Measurements from ENCODE around the gene FAM76B. TPM values are rescaled to one million over a fixed set of nuclear protein-coding genes. Genes with fewer than 3 reads are reported as not detected.

Gene FAM76B
- total and polyA plus RNA-seq, 2 of the 13 experiments (the other 11 are each of a cell fraction or from before 2014, with no cell fraction given): 20.2 to 24.2 TPM

GRCh38 chr11:95788921-95789505 is 569 bp downstream of the FAM76B start (continued):
- no peak for TF ChIP-seq ZNF781 (CRISPR knock-in tag; IDR thresholded peaks at IDR 0.05; ENCODE audit: borderline replicate concordance, not compliant biosample characterization)
- TF ChIP-seq BORCS8-MEF2B (CRISPR knock-in tag; IDR thresholded peaks at IDR 0.05): no peak
- peak; percentile 16; the same call in 1 of the 2 replicates for TF ChIP-seq RXRA (CRISPR knock-in tag; IDR thresholded peaks at IDR 0.05)
- TF ChIP-seq NONO (IDR thresholded peaks at IDR 0.05): no peak
- TF ChIP-seq NONO (CRISPR knock-in tag; conservative IDR thresholded peaks at IDR 0.05): no peak
- TF ChIP-seq HDAC1 (CRISPR knock-in tag; IDR thresholded peaks at IDR 0.05): no peak
- TF ChIP-seq ISX (CRISPR knock-in tag; conservative IDR thresholded peaks at IDR 0.05): no peak
- TF ChIP-seq MYC (CRISPR knock-in tag; IDR thresholded peaks at IDR 0.05; ENCODE audit: borderline replicate concordance): no peak
- TF ChIP-seq, protein P1, sequence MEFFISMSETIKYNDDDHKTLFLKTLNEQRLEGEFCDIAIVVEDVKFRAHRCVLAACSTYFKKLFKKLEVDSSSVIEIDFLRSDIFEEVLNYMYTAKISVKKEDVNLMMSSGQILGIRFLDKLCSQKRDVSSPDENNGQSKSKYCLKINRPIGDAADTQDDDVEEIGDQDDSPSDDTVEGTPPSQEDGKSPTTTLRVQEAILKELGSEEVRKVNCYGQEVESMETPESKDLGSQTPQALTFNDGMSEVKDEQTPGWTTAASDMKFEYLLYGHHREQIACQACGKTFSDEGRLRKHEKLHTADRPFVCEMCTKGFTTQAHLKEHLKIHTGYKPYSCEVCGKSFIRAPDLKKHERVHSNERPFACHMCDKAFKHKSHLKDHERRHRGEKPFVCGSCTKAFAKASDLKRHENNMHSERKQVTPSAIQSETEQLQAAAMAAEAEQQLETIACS (CRISPR knock-in tag; IDR thresholded peaks at IDR 0.05): no peak
- no peak for TF ChIP-seq SALL2 (CRISPR knock-in tag; IDR thresholded peaks at IDR 0.05)
- TF ChIP-seq, protein P2, sequence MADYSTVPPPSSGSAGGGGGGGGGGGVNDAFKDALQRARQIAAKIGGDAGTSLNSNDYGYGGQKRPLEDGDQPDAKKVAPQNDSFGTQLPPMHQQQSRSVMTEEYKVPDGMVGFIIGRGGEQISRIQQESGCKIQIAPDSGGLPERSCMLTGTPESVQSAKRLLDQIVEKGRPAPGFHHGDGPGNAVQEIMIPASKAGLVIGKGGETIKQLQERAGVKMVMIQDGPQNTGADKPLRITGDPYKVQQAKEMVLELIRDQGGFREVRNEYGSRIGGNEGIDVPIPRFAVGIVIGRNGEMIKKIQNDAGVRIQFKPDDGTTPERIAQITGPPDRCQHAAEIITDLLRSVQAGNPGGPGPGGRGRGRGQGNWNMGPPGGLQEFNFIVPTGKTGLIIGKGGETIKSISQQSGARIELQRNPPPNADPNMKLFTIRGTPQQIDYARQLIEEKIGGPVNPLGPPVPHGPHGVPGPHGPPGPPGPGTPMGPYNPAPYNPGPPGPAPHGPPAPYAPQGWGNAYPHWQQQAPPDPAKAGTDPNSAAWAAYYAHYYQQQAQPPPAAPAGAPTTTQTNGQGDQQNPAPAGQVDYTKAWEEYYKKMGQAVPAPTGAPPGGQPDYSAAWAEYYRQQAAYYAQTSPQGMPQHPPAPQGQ (CRISPR knock-in tag; IDR thresholded peaks at IDR 0.05; ENCODE audit: borderline replicate concordance): no peak
- TF ChIP-seq ZNF891 (CRISPR knock-in tag; IDR thresholded peaks at IDR 0.05): no peak
- TF ChIP-seq HNRNPLL (IDR thresholded peaks at IDR 0.05; ENCODE audit: low read depth, low read length, poor library complexity, severe bottlenecking): no peak
- no peak; the same call in 1 of the 2 replicates for TF ChIP-seq ZNF589 (CRISPR knock-in tag; conservative IDR thresholded peaks at IDR 0.05)
- no peak for TF ChIP-seq ZNF777 (CRISPR knock-in tag; IDR thresholded peaks at IDR 0.05)
- no peak for TF ChIP-seq U2AF1 (optimal IDR thresholded peaks at IDR 0.05; ENCODE audit: low read depth, low read length)
